WERI-Rb-1 (cell line): ENCODE results near the gene MAP4K4.

Experiments used
- DNase-seq: peaks from one replicate; pipeline ENCODE4 v3.0.0-alpha.2; 2020
- H3K27ac ChIP-seq: fragments of 250-450 bp; sonication (Bioruptor Pico); 2 replicates; pipeline ENCODE4 v1.5.1; 2020; ENCODE audit warnings: mild to moderate bottlenecking, moderate library complexity
- H3K27me3 ChIP-seq: fragments of 250-450 bp; sonication (Bioruptor Pico); 2 replicates; pipeline ENCODE4 v1.5.1; 2021; ENCODE audit warnings: mild to moderate bottlenecking, low read depth, moderate library complexity; ENCODE audit not compliant: insufficient read depth, severe bottlenecking
- H3K36me3 ChIP-seq: fragments of 250-450 bp; sonication (Bioruptor Pico); 2 replicates; pipeline ENCODE4 v1.5.1; 2020; ENCODE audit warnings: mild to moderate bottlenecking, moderate library complexity
- H3K4me3 ChIP-seq: 2 replicates; pipeline ENCODE4 v1.5.1; 2011; ENCODE audit warnings: low read depth, mild to moderate bottlenecking, control low read depth, low read length
- H3K9me3 ChIP-seq: fragments of 250-450 bp; sonication (Bioruptor Pico); 2 replicates; pipeline ENCODE4 v1.5.1; 2021; ENCODE audit warnings: mild to moderate bottlenecking, moderate library complexity; ENCODE audit not compliant: severe bottlenecking
- TF ChIP-seq, protein P1 (sequence below): IDR thresholded peaks from 2 replicates; pipeline ENCODE4 v1.5.1; 2011; ENCODE audit warnings: low read depth, mild to moderate bottlenecking, control low read depth, inconsistent platforms, low read length

Gene MAP4K4

DNA sequence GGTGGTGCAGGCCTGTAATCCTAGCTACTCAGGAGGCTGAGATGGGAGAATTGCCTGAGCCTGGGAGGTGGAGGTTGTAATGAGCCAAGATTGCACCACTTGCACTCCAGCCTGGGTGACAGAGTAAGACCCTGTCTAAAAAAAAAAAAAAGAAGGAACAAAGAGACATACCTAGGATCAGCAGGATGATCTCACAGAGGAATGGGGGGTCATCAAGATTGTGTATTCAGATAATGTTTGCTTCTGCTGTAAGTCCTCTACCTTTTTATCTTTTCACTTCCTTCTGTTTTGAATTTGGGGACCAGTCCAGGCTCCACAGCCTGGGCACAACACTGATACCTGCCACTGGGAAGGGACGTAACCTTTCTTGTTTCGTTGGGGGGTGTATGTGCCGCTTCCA lies 53.2 kb downstream of the MAP4K4 start:
- Histone ChIP-seq H3K27me3 (no peaks in the 10 kb centered on the region), H3K36me3 (peaks cover 3% of the 10 kb centered on the region; the same call in 1 of the 2 replicates), H3K9me3 (no peaks in the 10 kb centered on the region), H3K4me3 (no peak overlapping the region), H3K27ac (no peak overlapping the region)
- TF ChIP-seq, protein P1, sequence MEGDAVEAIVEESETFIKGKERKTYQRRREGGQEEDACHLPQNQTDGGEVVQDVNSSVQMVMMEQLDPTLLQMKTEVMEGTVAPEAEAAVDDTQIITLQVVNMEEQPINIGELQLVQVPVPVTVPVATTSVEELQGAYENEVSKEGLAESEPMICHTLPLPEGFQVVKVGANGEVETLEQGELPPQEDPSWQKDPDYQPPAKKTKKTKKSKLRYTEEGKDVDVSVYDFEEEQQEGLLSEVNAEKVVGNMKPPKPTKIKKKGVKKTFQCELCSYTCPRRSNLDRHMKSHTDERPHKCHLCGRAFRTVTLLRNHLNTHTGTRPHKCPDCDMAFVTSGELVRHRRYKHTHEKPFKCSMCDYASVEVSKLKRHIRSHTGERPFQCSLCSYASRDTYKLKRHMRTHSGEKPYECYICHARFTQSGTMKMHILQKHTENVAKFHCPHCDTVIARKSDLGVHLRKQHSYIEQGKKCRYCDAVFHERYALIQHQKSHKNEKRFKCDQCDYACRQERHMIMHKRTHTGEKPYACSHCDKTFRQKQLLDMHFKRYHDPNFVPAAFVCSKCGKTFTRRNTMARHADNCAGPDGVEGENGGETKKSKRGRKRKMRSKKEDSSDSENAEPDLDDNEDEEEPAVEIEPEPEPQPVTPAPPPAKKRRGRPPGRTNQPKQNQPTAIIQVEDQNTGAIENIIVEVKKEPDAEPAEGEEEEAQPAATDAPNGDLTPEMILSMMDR, result no peak
- DNase-seq, result no peak

DNA sequence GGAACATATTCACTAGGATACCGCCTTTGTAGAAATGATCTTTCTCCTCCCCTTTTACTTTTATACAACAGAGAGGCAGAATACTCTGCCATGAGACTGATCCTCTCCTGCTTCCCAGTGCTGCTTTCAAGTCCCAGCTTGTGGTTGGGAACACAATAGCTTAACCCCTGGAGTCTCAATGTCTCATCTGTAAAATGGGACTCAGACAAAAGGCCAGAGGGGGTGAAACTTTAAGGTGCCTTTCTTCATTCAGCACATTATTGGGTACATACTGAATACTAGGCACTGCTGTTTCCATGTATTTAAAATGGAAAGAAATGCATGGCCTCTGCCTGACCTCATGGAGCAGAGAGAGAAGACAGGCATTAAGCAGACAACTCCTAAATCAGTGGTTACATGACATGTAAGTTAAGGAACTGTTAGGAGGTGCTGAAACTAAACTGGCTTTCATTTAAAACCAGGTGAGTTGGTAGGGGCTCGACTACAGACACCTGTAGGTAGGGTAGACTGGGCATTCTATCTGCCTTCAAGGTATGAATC lies 53.8 kb downstream of the MAP4K4 start:
- H3K4me3 ChIP-seq, result no peak overlapping the region
- H3K9me3 ChIP-seq, result no peaks in the 10 kb centered on the region
- TF ChIP-seq, protein P1, result no peak
- H3K27ac ChIP-seq, result no peak overlapping the region
- H3K27me3 ChIP-seq, result no peaks in the 10 kb centered on the region
- DNase-seq, result no peak
- peaks cover 3% of the 10 kb centered on the region; the same call in 1 of the 2 replicates for H3K36me3 ChIP-seq

DNA sequence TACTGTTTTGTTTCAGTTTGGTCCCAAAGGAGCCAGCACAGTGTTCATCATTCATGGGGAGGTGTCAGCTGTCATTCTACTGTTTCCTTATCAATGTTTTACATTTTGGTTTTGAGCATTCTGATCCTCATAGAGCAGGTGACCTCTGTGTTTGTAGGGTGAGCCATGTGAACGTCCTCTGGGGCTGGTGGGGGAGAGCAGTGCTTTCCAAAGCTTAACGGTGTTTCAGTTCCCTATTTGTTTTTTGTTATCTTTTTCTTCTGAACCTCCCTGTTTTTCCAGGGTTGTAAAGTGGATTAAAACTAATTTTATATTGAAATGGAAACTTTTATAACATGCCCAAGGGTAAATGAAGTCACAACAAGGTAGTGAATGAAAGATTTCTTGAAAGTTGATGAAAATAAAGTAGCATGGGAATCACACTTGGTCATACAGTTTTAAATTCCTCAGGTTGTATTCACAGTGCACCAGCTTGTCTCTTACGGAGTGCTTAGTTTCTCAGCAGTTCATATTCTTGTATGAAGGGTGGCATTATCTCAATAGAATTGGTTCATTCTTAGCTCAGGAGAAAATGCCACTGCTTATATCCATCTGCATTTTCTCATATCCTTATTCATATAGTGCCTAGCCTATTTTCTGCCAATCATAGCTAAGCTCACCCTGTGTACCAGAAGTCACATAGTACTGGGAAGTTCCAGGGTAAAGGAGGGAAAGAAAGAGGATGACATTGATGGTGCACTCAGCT lies 54.5 kb downstream of the MAP4K4 start:
- Histone ChIP-seq H3K27me3 (no peaks in the 10 kb centered on the region), H3K36me3 (peaks cover 3% of the 10 kb centered on the region; the same call in 1 of the 2 replicates), H3K9me3 (no peaks in the 10 kb centered on the region), H3K27ac (no peak overlapping the region), H3K4me3 (no peak overlapping the region)
- TF ChIP-seq, protein P1, result no peak
- no peak for DNase-seq

GRCh38 chr2:101752716-101753616 lies 55.5 kb downstream of the MAP4K4 start:
- DNase-seq, result no peak
- peaks cover 3% of the 10 kb centered on the region; the same call in 1 of the 2 replicates for H3K36me3 ChIP-seq
- TF ChIP-seq, protein P1, result no peak
- no peak overlapping the region for H3K4me3 ChIP-seq
- H3K27me3 ChIP-seq, result no peaks in the 10 kb centered on the region
- H3K27ac ChIP-seq, result no peak overlapping the region
- H3K9me3 ChIP-seq, result no peaks in the 10 kb centered on the region

DNA sequence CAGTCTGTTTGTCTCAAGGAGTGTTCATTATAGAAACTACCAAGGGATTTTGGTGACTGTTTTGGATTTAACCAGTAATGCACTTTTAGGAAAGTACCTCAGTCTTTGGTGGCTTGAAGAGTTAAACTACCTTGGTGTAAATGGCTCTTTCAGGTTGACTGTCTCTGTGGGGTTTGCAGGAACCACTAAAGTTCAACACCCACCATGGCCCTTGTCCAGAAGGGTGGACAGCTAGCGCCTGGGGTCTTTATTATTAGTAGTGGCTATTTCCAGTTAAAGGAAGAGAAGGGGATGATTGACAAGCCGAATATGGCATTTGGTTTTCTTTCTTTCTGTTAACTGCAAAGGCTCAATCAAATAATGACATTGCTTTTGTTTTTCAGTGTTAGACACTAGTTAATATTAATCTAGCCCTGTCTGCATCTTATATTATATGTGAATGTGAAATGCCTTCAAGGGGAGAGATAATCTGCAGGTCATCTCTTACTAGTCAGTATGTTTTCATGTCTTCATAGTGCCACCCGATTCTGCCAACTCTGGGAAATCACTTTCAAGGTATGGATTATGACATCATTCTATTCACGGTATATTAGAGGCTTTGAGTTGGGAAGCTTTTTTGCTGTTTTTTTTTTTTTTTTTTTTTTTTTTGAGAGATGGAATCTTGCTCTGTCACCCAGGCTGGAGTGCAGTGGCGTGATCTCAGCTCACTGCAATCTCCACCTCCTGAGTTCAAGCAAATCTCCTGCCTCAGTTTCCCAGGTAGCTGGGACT lies 56.4 kb downstream of the MAP4K4 start:
- no peak overlapping the region for H3K27ac ChIP-seq
- H3K36me3 ChIP-seq, result peaks cover 3% of the 10 kb centered on the region; the same call in 1 of the 2 replicates
- TF ChIP-seq, protein P1, result no peak
- DNase-seq, result no peak
- no peaks in the 10 kb centered on the region for H3K9me3 ChIP-seq
- H3K27me3 ChIP-seq, result no peaks in the 10 kb centered on the region
- H3K4me3 ChIP-seq, result no peak overlapping the region
